Smooth muscle cell (in vitro differentiated cells): Measurements from ENCODE around the gene UQCRC2. TPM values are rescaled to one million over a fixed set of nuclear protein-coding genes. Genes with fewer than 3 reads are reported as not detected.

Experiments
- DNase-seq: peaks from one replicate; lab custom pipeline; 2025; ENCODE audit not compliant: unreplicated experiment; lab: John Stamatoyannopoulos, UW
- H2AFZ ChIP-seq: fragments of 200-600 bp; sonication (generic); 2 replicates; pipeline ENCODE4 v1.6.0; 2016; ENCODE audit warnings: antibody characterized with exemption, low read depth, mild to moderate bottlenecking
- H3F3A ChIP-seq: fragments of 200-600 bp; sonication (generic); 2 replicates; pipeline ENCODE4 v1.6.0; 2017; ENCODE audit warnings: antibody characterized with exemption, low read depth
- H3K27ac ChIP-seq: fragments of 200-600 bp; sonication (generic); 2 replicates; pipeline ENCODE4 v1.5.1; 2016; ENCODE audit warnings: low read depth, mild to moderate bottlenecking
- H3K27me3 ChIP-seq: fragments of 200-600 bp; sonication (generic); 2 replicates; pipeline ENCODE4 v1.6.1; 2016; ENCODE audit warnings: low read depth, mild to moderate bottlenecking
- H3K36me3 ChIP-seq: fragments of 200-600 bp; sonication (generic); 2 replicates; pipeline ENCODE4 v1.5.1; 2016; ENCODE audit warnings: low read depth
- H3K4me1 ChIP-seq: fragments of 200-600 bp; sonication (generic); 2 replicates; pipeline ENCODE4 v1.5.1; 2016; ENCODE audit warnings: low read depth
- H3K4me2 ChIP-seq: fragments of 200-600 bp; sonication (generic); 2 replicates; pipeline ENCODE4 v1.6.0; 2016; ENCODE audit warnings: mild to moderate bottlenecking
- H3K4me3 ChIP-seq: fragments of 200-600 bp; sonication (generic); 2 replicates; pipeline ENCODE4 v1.5.1; 2016; ENCODE audit warnings: mild to moderate bottlenecking
- H3K79me2 ChIP-seq: fragments of 200-600 bp; sonication (generic); 2 replicates; pipeline ENCODE4 v1.6.0; 2016; ENCODE audit warnings: low read depth, mild to moderate bottlenecking
- H3K9ac ChIP-seq: fragments of 200-600 bp; sonication (generic); 2 replicates; pipeline ENCODE4 v1.6.0; 2016; ENCODE audit warnings: low read depth
- H3K9me3 ChIP-seq: fragments of 200-600 bp; sonication (generic); replicated peaks from 2 replicates; pipeline ENCODE4 v1.5.1; 2016; ENCODE audit warnings: low read depth
- H4K20me1 ChIP-seq: fragments of 200-600 bp; sonication (generic); 2 replicates; pipeline ENCODE4 v1.6.0; 2016; ENCODE audit warnings: low read depth
- CTCF ChIP-seq: fragments of 200-600 bp; sonication (generic); IDR thresholded peaks from 2 replicates; pipeline ENCODE4 v1.5.1; 2017; ENCODE audit warnings: borderline replicate concordance, mild to moderate bottlenecking, antibody characterized with exemption; ENCODE audit not compliant: insufficient read depth, poor library complexity, severe bottlenecking
- WGBS: methylation state at CpG from one replicate; pipeline ENCODE4 v1.1.7; 2016; ENCODE audit warnings: low lambda C conversion rate; 5-methylcytosine and 5-hydroxymethylcytosine counted together
- polyA plus RNA-seq: library from polyadenylated mRNA; unstranded; fragments of >200 nt; fragmentation: Nextera tagmentation; extraction: Ambion mirVana; gene quantifications from 2 replicates; pipeline ENCODE4 v1.2.1, GENCODE V29; 2016
- total RNA-seq: library from RNA; depleted of rRNA; stranded (reverse); fragments of >200 nt; gene quantifications from 2 replicates; pipeline ENCODE4 v1.2.3, GENCODE V29; 2014

The UQCRC2 gene
- total and polyA plus RNA-seq, 2 experiments from 2014 or later = 103 to 115 TPM

- Histone ChIP-seq H4K20me1 (peaks cover 71% of the 10 kb centered on the region), H3K9ac (no peak overlapping the region), H3K4me2 (no peak overlapping the region), H3K79me2 (peaks cover 62% of the 10 kb centered on the region), H3K36me3 (no peaks in the 10 kb centered on the region), H3K4me1 (peaks cover 10% of the 10 kb centered on the region), H3K27me3 (no peaks in the 10 kb centered on the region), H3K27ac (no peak overlapping the region), H3F3A (no peaks in the 10 kb centered on the region), H2AFZ (no peak overlapping the region), H3K4me3 (no peak overlapping the region), H3K9me3 (no peaks in the 10 kb centered on the region)
- 92% methylated on average over 5 of the region's 5 CpGs for WGBS
- no peak for DNase-seq
- no peak for TF ChIP-seq CTCF
These were observed 57.7 kb downstream of the UQCRC2 start for GRCh38 chr16:22010902-22011301.

- no peak overlapping the region for H3K27ac ChIP-seq
- no peak for DNase-seq
- no peak overlapping the region for H3K9ac ChIP-seq
- no peaks in the 10 kb centered on the region for H3K27me3 ChIP-seq
- no peak for TF ChIP-seq CTCF
- H3F3A ChIP-seq = no peaks in the 10 kb centered on the region
- no peak overlapping the region for H2AFZ ChIP-seq
- no peaks in the 10 kb centered on the region for H3K9me3 ChIP-seq
- H3K79me2 ChIP-seq = peaks cover 74% of the 10 kb centered on the region
- peaks cover 85% of the 10 kb centered on the region for H4K20me1 ChIP-seq
- no peak overlapping the region for H3K4me2 ChIP-seq
- 36% methylated on average over 2 of the region's 2 CpGs for WGBS
- H3K36me3 ChIP-seq = no peaks in the 10 kb centered on the region
- H3K4me3 ChIP-seq = no peak overlapping the region
- peaks cover 10% of the 10 kb centered on the region for H3K4me1 ChIP-seq
These were observed 59.1 kb downstream of the UQCRC2 start for GRCh38 chr16:22012241-22012640.

GRCh38 chr16:22013486-22013885 lies 60.3 kb downstream of the UQCRC2 start:
- no peaks in the 10 kb centered on the region for H3K9me3 ChIP-seq
- H3K79me2 ChIP-seq = peaks cover 81% of the 10 kb centered on the region
- H2AFZ ChIP-seq = no peak overlapping the region
- WGBS = 84% methylated on average over 4 of the region's 4 CpGs
- no peak overlapping the region for H3K27ac ChIP-seq
- no peak for DNase-seq
- no peaks in the 10 kb centered on the region for H3K27me3 ChIP-seq
- peaks cover 10% of the 10 kb centered on the region for H3K4me1 ChIP-seq
- H3K4me3 ChIP-seq = no peak overlapping the region
- H3K36me3 ChIP-seq = no peaks in the 10 kb centered on the region
- TF ChIP-seq CTCF = no peak
- no peak overlapping the region for H3K9ac ChIP-seq
- H4K20me1 ChIP-seq = peaks cover 97% of the 10 kb centered on the region
- no peaks in the 10 kb centered on the region for H3F3A ChIP-seq
- H3K4me2 ChIP-seq = no peak overlapping the region

- no peaks in the 10 kb centered on the region for H3K9me3 ChIP-seq
- H3K4me2 ChIP-seq = no peak overlapping the region
- TF ChIP-seq CTCF = no peak
- H3F3A ChIP-seq = no peaks in the 10 kb centered on the region
- H2AFZ ChIP-seq = no peak overlapping the region
- H3K36me3 ChIP-seq = no peaks in the 10 kb centered on the region
- no peak overlapping the region for H3K9ac ChIP-seq
- no peak overlapping the region for H3K27ac ChIP-seq
- peaks cover 1% of the 10 kb centered on the region for H3K4me1 ChIP-seq
- H3K79me2 ChIP-seq = peaks cover 81% of the 10 kb centered on the region
- DNase-seq = no peak
- H4K20me1 ChIP-seq = peaks cover 98% of the 10 kb centered on the region
- no peak overlapping the region for H3K4me3 ChIP-seq
- 97% methylated on average over 2 of the region's 2 CpGs for WGBS
- no peaks in the 10 kb centered on the region for H3K27me3 ChIP-seq
These were observed 61.2 kb downstream of the UQCRC2 start for GRCh38 chr16:22014271-22014873.
